ENCODE data around the gene NDUFA5.
"Not testable (repeated sequence)": the region's sequence is repeated elsewhere in the genome, so short reads cannot be mapped to it uniquely, and the experiment has no call there.

Gene NDUFA5

GRCh38 chr7:123558289-123558874, 764 bp upstream of the NDUFA5 start:
- no peak for DNase-seq (ENCODE audit: extremely low read depth in 1 of 2, low read depth in 1 of 2)

- DNase-seq (ENCODE audit: extremely low read depth in 1 of 2, low read depth in 1 of 2) = no peak
These were observed 611 bp downstream of the NDUFA5 start for GRCh38 chr7:123557016-123557397.

GRCh38 chr7:123555484-123555883, 2.1 kb downstream of the NDUFA5 start:
- no peak for DNase-seq (ENCODE audit: extremely low read depth in 1 of 2, low read depth in 1 of 2)

- DNase-seq (ENCODE audit: extremely low read depth in 1 of 2, low read depth in 1 of 2) = no peak
These were observed 4.5 kb downstream of the NDUFA5 start for GRCh38 chr7:123553159-123553558.

GRCh38 chr7:123552641-123553040, 5.0 kb downstream of the NDUFA5 start:
- DNase-seq (ENCODE audit: extremely low read depth in 1 of 2, low read depth in 1 of 2) = no peak

- not testable (repeated sequence) for DNase-seq (ENCODE audit: extremely low read depth in 1 of 2, low read depth in 1 of 2)
These were observed 5.5 kb downstream of the NDUFA5 start for GRCh38 chr7:123552134-123552533.

GRCh38 chr7:123548406-123548805, 9.2 kb downstream of the NDUFA5 start:
- no peak for DNase-seq (ENCODE audit: extremely low read depth in 1 of 2, low read depth in 1 of 2)

- no peak for DNase-seq (ENCODE audit: extremely low read depth in 1 of 2, low read depth in 1 of 2)
These were observed 17.7 kb downstream of the NDUFA5 start for GRCh38 chr7:123539871-123540270.

GRCh38 chr7:123538897-123539296, 18.7 kb downstream of the NDUFA5 start:
- no peak for DNase-seq (ENCODE audit: extremely low read depth in 1 of 2, low read depth in 1 of 2)

- DNase-seq (ENCODE audit: extremely low read depth in 1 of 2, low read depth in 1 of 2) = no peak
These were observed 19.4 kb downstream of the NDUFA5 start for GRCh38 chr7:123538189-123538714.

GRCh38 chr7:123537026-123537642, 20.5 kb downstream of the NDUFA5 start:
- DNase-seq (ENCODE audit: extremely low read depth in 1 of 2, low read depth in 1 of 2) = no peak

- DNase-seq (ENCODE audit: extremely low read depth in 1 of 2, low read depth in 1 of 2) = no peak
These were observed 22.1 kb downstream of the NDUFA5 start for GRCh38 chr7:123535517-123535916.

GRCh38 chr7:123534383-123535260, 23.0 kb downstream of the NDUFA5 start, which contains the start of gene IQUB:
TSS of gene IQUB (minus strand) at chr7:123534595. CDS start at chr7:123512340, 22,255 bp downstream.
- DNase-seq (ENCODE audit: extremely low read depth in 1 of 2, low read depth in 1 of 2) = peak; percentile 90 to 92

GRCh38 chr7:123533929-123534382, 23.7 kb downstream of the NDUFA5 start:
- DNase-seq (ENCODE audit: extremely low read depth in 1 of 2, low read depth in 1 of 2) = no peak

- DNase-seq (ENCODE audit: extremely low read depth in 1 of 2, low read depth in 1 of 2) = no peak
These were observed 24.1 kb downstream of the NDUFA5 start for GRCh38 chr7:123533553-123533917.

GRCh38 chr7:123532788-123533552, 24.6 kb downstream of the NDUFA5 start:
- DNase-seq (ENCODE audit: extremely low read depth in 1 of 2, low read depth in 1 of 2) = not testable (repeated sequence)

- not testable (repeated sequence) for DNase-seq (ENCODE audit: extremely low read depth in 1 of 2, low read depth in 1 of 2)
These were observed 25.3 kb downstream of the NDUFA5 start for GRCh38 chr7:123532343-123532742.

GRCh38 chr7:123530035-123530591, 27.5 kb downstream of the NDUFA5 start:
- DNase-seq (ENCODE audit: extremely low read depth in 1 of 2, low read depth in 1 of 2) = not testable (repeated sequence)

GRCh38 chr7:123528265-123528664, 29.4 kb downstream of the NDUFA5 start:
- no peak for DNase-seq (ENCODE audit: extremely low read depth in 1 of 2, low read depth in 1 of 2)

- DNase-seq (ENCODE audit: extremely low read depth in 1 of 2, low read depth in 1 of 2) = not testable (repeated sequence)
These were observed 29.8 kb downstream of the NDUFA5 start for GRCh38 chr7:123527712-123528225.

All from activated CD8-positive, alpha-beta memory T cell treated with anti-CD3 and anti-CD28 coated beads for 1 hour (primary cell).